Adrenal gland (tissue), 5 donors: Measurements from ENCODE around the gene RNFT2.

Source experiments
- POLR2A ChIP-seq, 2 donors: fragments of 450-650 bp; IDR thresholded peaks; one replicate each; pipeline ENCODE4 v1.6.1; 2017; ENCODE audit warnings: antibody characterized with exemption in 2 of 2, mild to moderate bottlenecking in 2 of 2, moderate library complexity in 1 of 2
- TF ChIP-seq, protein P1 (sequence below), 6 experiments: fragments of 450-650 bp in 4 of 6; fragments of 200-600 bp in 2 of 6; sonication (generic) in 1 of 6; IDR thresholded peaks; 1 replicate in 5 of 6; 2 replicates in 1 of 6; pipeline versions ENCODE4 v1.5.1 to v1.8.0; 2016 to 2021; ENCODE audit warnings: antibody characterized with exemption in 6 of 6, mild to moderate bottlenecking in 2 of 6, moderate library complexity in 1 of 6
- donor health status: DM: no; HTN: no; CAD: no.

DNA sequence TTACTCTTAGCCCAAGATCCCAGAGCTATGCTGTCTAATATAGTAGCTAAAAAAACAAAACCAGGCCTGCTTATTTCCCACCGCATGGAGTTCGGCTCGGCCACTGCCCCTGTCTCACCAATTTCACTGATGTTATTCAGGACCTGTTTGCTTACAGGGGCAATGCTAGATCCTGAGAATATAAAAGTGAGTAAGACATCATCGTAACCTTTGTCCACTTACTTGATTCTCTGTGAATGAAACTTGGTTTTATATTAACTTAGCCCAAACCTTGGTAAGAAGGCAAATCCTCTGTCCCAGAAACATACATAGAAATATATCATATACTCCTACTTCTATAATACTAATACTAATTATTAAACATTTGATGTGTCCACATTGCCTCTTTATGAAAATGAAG, 56.6 kb downstream of the RNFT2 start:
- no peak for TF ChIP-seq POLR2A (IDR thresholded peaks at IDR 0.05)
- TF ChIP-seq, protein P1, sequence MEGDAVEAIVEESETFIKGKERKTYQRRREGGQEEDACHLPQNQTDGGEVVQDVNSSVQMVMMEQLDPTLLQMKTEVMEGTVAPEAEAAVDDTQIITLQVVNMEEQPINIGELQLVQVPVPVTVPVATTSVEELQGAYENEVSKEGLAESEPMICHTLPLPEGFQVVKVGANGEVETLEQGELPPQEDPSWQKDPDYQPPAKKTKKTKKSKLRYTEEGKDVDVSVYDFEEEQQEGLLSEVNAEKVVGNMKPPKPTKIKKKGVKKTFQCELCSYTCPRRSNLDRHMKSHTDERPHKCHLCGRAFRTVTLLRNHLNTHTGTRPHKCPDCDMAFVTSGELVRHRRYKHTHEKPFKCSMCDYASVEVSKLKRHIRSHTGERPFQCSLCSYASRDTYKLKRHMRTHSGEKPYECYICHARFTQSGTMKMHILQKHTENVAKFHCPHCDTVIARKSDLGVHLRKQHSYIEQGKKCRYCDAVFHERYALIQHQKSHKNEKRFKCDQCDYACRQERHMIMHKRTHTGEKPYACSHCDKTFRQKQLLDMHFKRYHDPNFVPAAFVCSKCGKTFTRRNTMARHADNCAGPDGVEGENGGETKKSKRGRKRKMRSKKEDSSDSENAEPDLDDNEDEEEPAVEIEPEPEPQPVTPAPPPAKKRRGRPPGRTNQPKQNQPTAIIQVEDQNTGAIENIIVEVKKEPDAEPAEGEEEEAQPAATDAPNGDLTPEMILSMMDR (IDR thresholded peaks at IDR 0.05) = no peak
